GM12892 (cell line): ENCODE data around the gene ANKRD26.

ENCODE experiments used
- POLR2A ChIP-seq: IDR thresholded peaks from 2 replicates; pipeline ENCODE4 v1.6.1; 2011; ENCODE audit warnings: low read depth, low read length, control low read depth
- POLR2AphosphoS5 ChIP-seq: IDR thresholded peaks from 2 replicates; pipeline ENCODE4 v1.6.1; 2011; ENCODE audit warnings: low read depth, low read length, control low read depth
- TAF1 ChIP-seq: IDR thresholded peaks from 2 replicates; pipeline ENCODE4 v1.6.1; 2011; ENCODE audit warnings: low read depth, mild to moderate bottlenecking, control low read depth, low read length, borderline replicate concordance

DNA sequence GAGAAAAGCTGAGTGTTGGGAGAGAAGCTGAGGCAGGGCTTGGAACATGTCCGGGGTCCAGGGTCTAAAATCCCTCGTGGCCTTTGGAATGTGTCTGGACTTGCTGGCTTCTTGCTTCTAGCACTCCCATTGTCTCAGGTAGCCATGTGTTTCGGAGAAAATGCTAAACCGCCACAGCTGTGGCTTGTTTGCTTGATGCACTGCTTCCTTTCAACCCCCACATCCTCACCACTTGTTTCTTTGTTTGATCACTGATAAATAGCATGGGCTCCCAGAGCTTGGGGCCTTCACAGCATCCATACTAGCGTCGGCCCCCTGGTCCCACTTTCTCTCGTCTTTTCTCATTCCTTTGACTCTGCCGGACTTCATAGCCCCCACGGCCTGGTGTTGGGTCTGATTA, 102.7 kb downstream of the ANKRD26 start:
- no peak for TF ChIP-seq POLR2A
- no peak for TF ChIP-seq POLR2AphosphoS5
- no peak for TF ChIP-seq TAF1
